Measurements from ENCODE around the gene GPR78.

GPR78 gene

GRCh38 chr4:8601556-8601955 is 21.4 kb downstream of the GPR78 start:
- no peak for DNase-seq

GRCh38 chr4:8602686-8603430 is 22.7 kb downstream of the GPR78 start:
- no peak for DNase-seq

- DNase-seq: no peak
These were observed 23.7 kb downstream of the GPR78 start for GRCh38 chr4:8603931-8604330.

- DNase-seq: no peak
These were observed 25.1 kb downstream of the GPR78 start for GRCh38 chr4:8605289-8605688.

GRCh38 chr4:8606476-8606875 is 26.3 kb downstream of the GPR78 start:
- no peak for DNase-seq

- no peak for DNase-seq
These were observed 26.8 kb downstream of the GPR78 start for GRCh38 chr4:8606966-8607365.

- no peak for DNase-seq
These were observed 27.6 kb downstream of the GPR78 start for GRCh38 chr4:8607603-8608481.

GRCh38 chr4:8608714-8609391 is 28.7 kb downstream of the GPR78 start:
- DNase-seq: no peak

- no peak for DNase-seq
These were observed 29.2 kb downstream of the GPR78 start for GRCh38 chr4:8609406-8609805.

- no peak for DNase-seq
These were observed 29.7 kb downstream of the GPR78 start for GRCh38 chr4:8609824-8610350.

- no peak for DNase-seq
These were observed 30.8 kb downstream of the GPR78 start for GRCh38 chr4:8610858-8611616.

GRCh38 chr4:8612646-8613045 is 32.5 kb downstream of the GPR78 start:
- DNase-seq: no peak

- DNase-seq: no peak
These were observed 33.5 kb downstream of the GPR78 start for GRCh38 chr4:8613421-8614364.

GRCh38 chr4:8614365-8615193 is 34.4 kb downstream of the GPR78 start:
- no peak for DNase-seq

GRCh38 chr4:8615366-8615765 is 35.2 kb downstream of the GPR78 start:
- DNase-seq: no peak

GRCh38 chr4:8615921-8616787 is 36.0 kb downstream of the GPR78 start:
- DNase-seq: no peak

- no peak for DNase-seq
These were observed 36.6 kb downstream of the GPR78 start for GRCh38 chr4:8616831-8617230.

- DNase-seq: no peak
These were observed 37.4 kb downstream of the GPR78 start for GRCh38 chr4:8617486-8618040.

- DNase-seq: no peak
These were observed 38.2 kb downstream of the GPR78 start for GRCh38 chr4:8618421-8618820.
